GM23338 (cell line): ENCODE data around the gene TOGARAM1. TPM values are rescaled to one million over a fixed set of nuclear protein-coding genes. Genes with fewer than 3 reads are reported as not detected.

Experiments used
- ATAC-seq: fragments of 200-7000 bp; cut with Tn5 transposase; 3 replicates; pipeline ENCODE4 v1.9.1; 2020
- DNase-seq: peaks from one replicate; pipeline ENCODE4 v3.0.0-alpha.2; 2015; ENCODE audit warnings: low spot score
- H2AFZ ChIP-seq: fragments of 200-600 bp; sonication (generic); 2 replicates; pipeline ENCODE4 v1.8.0; 2016; ENCODE audit warnings: antibody characterized with exemption, mild to moderate bottlenecking, moderate library complexity
- H3F3A ChIP-seq: fragments of 200-600 bp; sonication (generic); replicated peaks from 2 replicates; pipeline ENCODE4 v1.8.0; 2017; ENCODE audit warnings: antibody characterized with exemption, mixed run types, low read depth
- H3K27ac ChIP-seq: fragments of 200-600 bp; sonication (generic); 2 replicates; pipeline ENCODE4 v1.6.1; 2016; ENCODE audit warnings: low read depth
- H3K27me3 ChIP-seq: fragments of 200-600 bp; sonication (generic); 2 replicates; pipeline ENCODE4 v1.8.0; 2016; ENCODE audit warnings: mild to moderate bottlenecking, mixed run types, moderate library complexity; ENCODE audit not compliant: insufficient read depth
- H3K36me3 ChIP-seq: fragments of 200-600 bp; sonication (generic); 2 replicates; pipeline ENCODE4 v1.8.0; 2016; ENCODE audit warnings: mild to moderate bottlenecking; ENCODE audit not compliant: insufficient read depth
- H3K4me1 ChIP-seq: fragments of 200-600 bp; sonication (generic); 2 replicates; pipeline ENCODE4 v1.8.0; 2016; ENCODE audit warnings: mild to moderate bottlenecking, moderate library complexity; ENCODE audit not compliant: insufficient read depth
- H3K4me2 ChIP-seq: fragments of 200-600 bp; sonication (generic); 2 replicates; pipeline ENCODE4 v1.7.1; 2017; ENCODE audit warnings: mixed run types
- H3K4me3 ChIP-seq: fragments of 200-600 bp; sonication (generic); 2 replicates; pipeline ENCODE4 v1.6.1; 2016; ENCODE audit warnings: mixed run types
- H3K79me2 ChIP-seq: fragments of 200-600 bp; sonication (generic); replicated peaks from 2 replicates; pipeline ENCODE4 v1.8.0; 2017; ENCODE audit warnings: mild to moderate bottlenecking; ENCODE audit not compliant: insufficient read depth
- H3K9me2 ChIP-seq: fragments of 200-600 bp; sonication (generic); 2 replicates; pipeline ENCODE4 v1.8.0; 2017; ENCODE audit not compliant: insufficient read depth
- H4K20me1 ChIP-seq: fragments of 200-600 bp; sonication (generic); replicated peaks from 2 replicates; pipeline ENCODE4 v1.8.0; 2017; ENCODE audit warnings: mild to moderate bottlenecking; ENCODE audit not compliant: insufficient read depth
- H3K27ac Mint-ChIP-seq: 2 replicates; pipeline ENCODE4 v1.8.0; 2020; ENCODE audit warnings: inconsistent platforms, mild to moderate bottlenecking, moderate library complexity, mixed read lengths
- H3K27me3 Mint-ChIP-seq: 3 replicates; pipeline ENCODE4 v1.8.0; 2022; ENCODE audit warnings: low read depth, mild to moderate bottlenecking, moderate library complexity, mixed read lengths, inconsistent platforms; ENCODE audit not compliant: insufficient read depth, poor library complexity
- H3K36me3 Mint-ChIP-seq: 3 replicates; pipeline ENCODE4 v1.8.0; 2021; ENCODE audit warnings: low read depth, mild to moderate bottlenecking, inconsistent platforms, moderate library complexity, mixed read lengths
- H3K4me1 Mint-ChIP-seq: 3 replicates; pipeline ENCODE4 v1.8.0; 2020; ENCODE audit warnings: mild to moderate bottlenecking, inconsistent platforms, mixed read lengths
- H3K4me3 Mint-ChIP-seq: 3 replicates; pipeline ENCODE4 v1.8.0; 2021; ENCODE audit warnings: moderate library complexity, mild to moderate bottlenecking, inconsistent platforms, mixed read lengths
- H3K9me3 Mint-ChIP-seq: 3 replicates; pipeline ENCODE4 v1.8.0; 2020; ENCODE audit warnings: moderate library complexity, mild to moderate bottlenecking, inconsistent platforms, mixed read lengths
- CREB1 ChIP-seq: fragments of 250-450 bp; sonication (Bioruptor Pico); IDR thresholded peaks from 2 replicates; pipeline ENCODE4 v1.5.0; 2020; ENCODE audit warnings: low read depth, mild to moderate bottlenecking, moderate library complexity
- CTCF ChIP-seq, 2 experiments: fragments of 200-600 bp in 1 of 2; sonication (generic) in 1 of 2; conservative IDR thresholded peaks; 2 replicates each; pipeline versions ENCODE4 v1.5.1 to v1.6.1; 2016 to 2017; ENCODE audit warnings: antibody characterized with exemption in 2 of 2, low read depth in 2 of 2, mild to moderate bottlenecking in 2 of 2, moderate library complexity in 1 of 2
- ETS1 ChIP-seq: IDR thresholded peaks from 2 replicates; pipeline ENCODE4 v1.6.1; 2016; ENCODE audit warnings: antibody characterized with exemption
- EZH2 ChIP-seq: fragments of 200-600 bp; sonication (generic); IDR thresholded peaks from one replicate; pipeline ENCODE4 v1.8.0; 2017; ENCODE audit warnings: antibody characterized with exemption, mild to moderate bottlenecking, low read depth; ENCODE audit not compliant: unreplicated experiment
- EZH2phosphoT487 ChIP-seq: fragments of 200-600 bp; sonication (generic); IDR thresholded peaks from one replicate; pipeline ENCODE4 v1.8.1; 2018; ENCODE audit warnings: antibody characterized with exemption; ENCODE audit not compliant: unreplicated experiment
- JUNB ChIP-seq: IDR thresholded peaks from one replicate; pipeline ENCODE4 v1.6.1; 2016; ENCODE audit warnings: antibody characterized with exemption; ENCODE audit not compliant: unreplicated experiment
- NANOG ChIP-seq: IDR thresholded peaks from 2 replicates; pipeline ENCODE4 v1.6.1; 2016; ENCODE audit warnings: antibody characterized with exemption, borderline replicate concordance
- POLR2AphosphoS5 ChIP-seq: IDR thresholded peaks from 2 replicates; pipeline ENCODE4 v1.6.1; 2016; ENCODE audit warnings: antibody characterized with exemption, low read depth
- REST ChIP-seq: IDR thresholded peaks from one replicate; pipeline ENCODE4 v1.6.1; 2018; ENCODE audit warnings: antibody characterized with exemption; ENCODE audit not compliant: unreplicated experiment
- ZNF114 ChIP-seq: fragments of 250-450 bp; sonication (Bioruptor Pico); IDR thresholded peaks from 2 replicates; pipeline ENCODE4 v1.5.0; 2020; ENCODE audit warnings: mild to moderate bottlenecking, moderate library complexity
- ZNF331 ChIP-seq: fragments of 250-450 bp; sonication (Bioruptor Pico); IDR thresholded peaks from 2 replicates; pipeline ENCODE4 v1.5.0; 2020; ENCODE audit warnings: low read depth, mild to moderate bottlenecking, moderate library complexity
- polyA plus RNA-seq: library from polyadenylated mRNA; unstranded; fragments of >200 nt; fragmentation: Nextera tagmentation; extraction: Ambion mirVana; gene quantifications from 2 replicates; pipeline ENCODE4 v1.2.1, GENCODE V29; 2016
- total RNA-seq: library from RNA; depleted of rRNA; stranded (reverse); fragments of >200 nt; shearing (Covaris generic); gene quantifications from 2 replicates; pipeline ENCODE4 v1.2.3, GENCODE V29; 2014

The TOGARAM1 gene
- total and polyA plus RNA-seq, 2 experiments from 2014 or later: 9.6 to 9.8 TPM

DNA sequence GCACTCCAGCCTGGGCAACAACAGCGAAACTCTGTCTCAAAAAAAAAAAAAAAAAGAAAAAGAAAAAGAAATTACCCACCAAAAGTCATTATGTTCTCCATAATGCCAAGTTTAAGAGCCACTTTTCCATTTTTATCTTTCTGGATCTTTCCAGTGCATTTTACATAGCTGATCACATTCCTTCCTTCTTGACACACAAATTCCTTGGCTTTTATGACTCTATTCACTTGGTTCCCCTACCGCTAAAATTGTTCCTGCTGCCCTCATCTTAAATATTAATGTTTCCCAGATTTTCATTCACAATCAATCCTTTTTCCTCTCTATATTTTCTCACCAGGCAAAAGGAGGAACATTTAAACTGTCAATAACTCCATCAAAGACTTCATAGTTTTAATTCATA lies 20.4 kb upstream of the TOGARAM1 start (continued):
- TF ChIP-seq ZNF114 (CRISPR knock-in tag) (no peak), ZNF331 (CRISPR knock-in tag) (no peak), REST (no peak), JUNB (no peak)

DNA sequence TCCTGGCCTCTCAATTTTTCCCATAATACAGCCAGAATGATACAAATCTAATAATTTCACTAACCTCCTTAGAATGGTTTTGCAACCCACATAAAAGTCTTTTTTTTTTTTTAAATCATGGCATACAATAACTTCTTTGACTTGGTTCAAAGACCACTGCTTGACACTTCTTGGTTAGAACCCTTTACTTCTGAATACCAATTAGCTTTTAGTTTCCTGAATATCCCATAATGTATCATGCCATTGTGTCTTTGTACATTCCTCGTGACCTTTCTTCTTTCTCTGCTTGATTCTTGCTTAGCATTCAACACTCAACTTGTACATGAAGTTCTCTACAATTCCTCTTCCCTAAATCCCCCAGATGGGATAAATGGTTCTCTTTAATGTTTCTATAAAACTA lies 19.6 kb upstream of the TOGARAM1 start:
- H3K4me1 Mint-ChIP-seq: no peaks in the 10 kb centered on the region; the same call in 2 of the 3 replicates
- peaks cover 24% of the 10 kb centered on the region for H3K36me3 ChIP-seq
- H3K4me3 Mint-ChIP-seq: no peak overlapping the region
- TF ChIP-seq CTCF (conservative IDR thresholded peaks at IDR 0.05; ENCODE audit: low read depth in 2 of 2) (no peak), ETS1 (no peak), EZH2 (no peak), CREB1 (no peak), EZH2phosphoT487 (no peak), NANOG (no peak), JUNB (no peak), POLR2AphosphoS5 (no peak), REST (no peak)

More for the DNA sequence above, 19.6 kb upstream of the TOGARAM1 start:
- Mint-ChIP-seq H3K27me3 (peaks cover 2% of the 10 kb centered on the region), H3K36me3 (peaks cover 64% of the 10 kb centered on the region), H3K9me3 (peaks cover 5% of the 10 kb centered on the region; the same call in 2 of the 3 replicates), H3K27ac (no peak overlapping the region)
- peaks cover 19% of the 10 kb centered on the region; the same call in 1 of the 2 replicates for H3K79me2 ChIP-seq
- no peaks in the 10 kb centered on the region for H3K9me2 ChIP-seq
- ATAC-seq (no peak), DNase-seq (no peak)
- H3K27ac ChIP-seq: no peak overlapping the region
- H4K20me1 ChIP-seq: peaks cover 4% of the 10 kb centered on the region; the same call in 1 of the 2 replicates
- no peaks in the 10 kb centered on the region for H3K4me1 ChIP-seq
- H3K4me3 ChIP-seq: no peak overlapping the region
- no peaks in the 10 kb centered on the region for H3F3A ChIP-seq
- no peak overlapping the region for H3K4me2 ChIP-seq
- H2AFZ ChIP-seq: no peak overlapping the region
- no peaks in the 10 kb centered on the region for H3K27me3 ChIP-seq
